Esophagus muscularis mucosa (tissue), 3 donors: ENCODE data around the gene PPP2R3B.

Experiments used
- POLR2A ChIP-seq: fragments of 450-650 bp; IDR thresholded peaks from one replicate; pipeline ENCODE4 v1.6.1; 2017; ENCODE audit warnings: antibody characterized with exemption, moderate library complexity, mild to moderate bottlenecking, low read depth
- POLR2AphosphoS5 ChIP-seq, 2 donors: sonication (generic); formaldehyde crosslinking; IDR thresholded peaks; one replicate each; pipeline ENCODE4 v1.6.1; 2017; ENCODE audit warnings: antibody characterized with exemption in 2 of 2
- TF ChIP-seq, protein P1 (sequence below), 3 experiments: fragments of 200-600 bp in 2 of 3; fragments of 450-650 bp in 1 of 3; sonication (generic) in 2 of 3; IDR thresholded peaks; one replicate each; pipeline ENCODE4 v1.5.1; 2017 to 2019; ENCODE audit warnings: antibody characterized with exemption in 3 of 3, mild to moderate bottlenecking in 2 of 3, moderate library complexity in 1 of 3

DNA sequence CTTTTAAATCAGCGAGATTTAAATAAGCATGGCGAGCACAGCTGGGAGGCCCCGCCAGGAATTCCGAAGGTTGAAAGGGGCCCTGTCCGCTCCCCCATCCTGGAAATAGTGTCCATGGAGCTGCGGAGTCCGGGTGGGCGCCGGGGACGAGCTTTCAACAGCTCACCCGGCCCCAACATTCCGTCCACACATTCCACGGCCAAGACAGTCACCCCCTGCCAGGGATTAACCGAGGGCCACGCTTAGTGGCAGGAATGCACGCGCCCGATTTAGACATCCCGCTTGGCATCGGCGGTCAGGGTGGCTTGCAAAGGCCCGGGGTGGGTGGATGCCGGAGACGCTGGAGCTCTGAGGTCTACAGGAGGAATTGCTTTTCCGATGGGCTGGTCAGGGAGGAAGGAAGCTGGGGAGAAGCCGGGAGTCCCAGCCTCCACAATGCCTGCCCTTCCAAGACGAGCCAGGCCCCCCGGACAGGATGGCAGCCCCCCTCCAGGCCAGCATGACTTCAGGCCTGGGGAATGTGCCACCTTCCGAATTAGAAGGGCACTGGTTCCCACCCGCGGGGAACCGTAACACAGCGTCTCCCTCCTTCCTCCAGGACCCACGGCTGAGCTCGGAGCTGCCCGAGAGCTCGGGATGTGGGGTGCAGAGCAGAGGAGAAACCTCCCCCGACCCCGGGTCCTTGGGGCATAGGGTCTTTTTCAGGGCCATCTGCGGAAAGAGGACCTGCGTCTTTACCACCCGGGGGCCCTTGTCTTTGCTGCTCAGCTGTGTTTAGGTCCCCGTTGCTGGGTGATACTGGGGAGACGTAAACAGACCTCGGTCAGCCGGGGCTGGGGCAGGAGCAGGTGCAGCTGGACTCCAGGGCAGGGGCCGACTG, 26.9 kb upstream of the PPP2R3B start:
- TF ChIP-seq POLR2AphosphoS5 (IDR thresholded peaks at IDR 0.05) (no peak), POLR2A (no peak)
- TF ChIP-seq, protein P1, sequence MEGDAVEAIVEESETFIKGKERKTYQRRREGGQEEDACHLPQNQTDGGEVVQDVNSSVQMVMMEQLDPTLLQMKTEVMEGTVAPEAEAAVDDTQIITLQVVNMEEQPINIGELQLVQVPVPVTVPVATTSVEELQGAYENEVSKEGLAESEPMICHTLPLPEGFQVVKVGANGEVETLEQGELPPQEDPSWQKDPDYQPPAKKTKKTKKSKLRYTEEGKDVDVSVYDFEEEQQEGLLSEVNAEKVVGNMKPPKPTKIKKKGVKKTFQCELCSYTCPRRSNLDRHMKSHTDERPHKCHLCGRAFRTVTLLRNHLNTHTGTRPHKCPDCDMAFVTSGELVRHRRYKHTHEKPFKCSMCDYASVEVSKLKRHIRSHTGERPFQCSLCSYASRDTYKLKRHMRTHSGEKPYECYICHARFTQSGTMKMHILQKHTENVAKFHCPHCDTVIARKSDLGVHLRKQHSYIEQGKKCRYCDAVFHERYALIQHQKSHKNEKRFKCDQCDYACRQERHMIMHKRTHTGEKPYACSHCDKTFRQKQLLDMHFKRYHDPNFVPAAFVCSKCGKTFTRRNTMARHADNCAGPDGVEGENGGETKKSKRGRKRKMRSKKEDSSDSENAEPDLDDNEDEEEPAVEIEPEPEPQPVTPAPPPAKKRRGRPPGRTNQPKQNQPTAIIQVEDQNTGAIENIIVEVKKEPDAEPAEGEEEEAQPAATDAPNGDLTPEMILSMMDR (IDR thresholded peaks at IDR 0.05): peak in 1 of 3 experiments; percentile 37
